ENCODE measurements around the gene NPFFR1. TPM values are rescaled to one million over a fixed set of nuclear protein-coding genes. Genes with fewer than 3 reads are reported as not detected.

NPFFR1 gene, protein sequence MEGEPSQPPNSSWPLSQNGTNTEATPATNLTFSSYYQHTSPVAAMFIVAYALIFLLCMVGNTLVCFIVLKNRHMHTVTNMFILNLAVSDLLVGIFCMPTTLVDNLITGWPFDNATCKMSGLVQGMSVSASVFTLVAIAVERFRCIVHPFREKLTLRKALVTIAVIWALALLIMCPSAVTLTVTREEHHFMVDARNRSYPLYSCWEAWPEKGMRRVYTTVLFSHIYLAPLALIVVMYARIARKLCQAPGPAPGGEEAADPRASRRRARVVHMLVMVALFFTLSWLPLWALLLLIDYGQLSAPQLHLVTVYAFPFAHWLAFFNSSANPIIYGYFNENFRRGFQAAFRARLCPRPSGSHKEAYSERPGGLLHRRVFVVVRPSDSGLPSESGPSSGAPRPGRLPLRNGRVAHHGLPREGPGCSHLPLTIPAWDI
- not detected in 2 replicates for total RNA-seq (2014; rRNA removed; shearing (Covaris generic))

DNA sequence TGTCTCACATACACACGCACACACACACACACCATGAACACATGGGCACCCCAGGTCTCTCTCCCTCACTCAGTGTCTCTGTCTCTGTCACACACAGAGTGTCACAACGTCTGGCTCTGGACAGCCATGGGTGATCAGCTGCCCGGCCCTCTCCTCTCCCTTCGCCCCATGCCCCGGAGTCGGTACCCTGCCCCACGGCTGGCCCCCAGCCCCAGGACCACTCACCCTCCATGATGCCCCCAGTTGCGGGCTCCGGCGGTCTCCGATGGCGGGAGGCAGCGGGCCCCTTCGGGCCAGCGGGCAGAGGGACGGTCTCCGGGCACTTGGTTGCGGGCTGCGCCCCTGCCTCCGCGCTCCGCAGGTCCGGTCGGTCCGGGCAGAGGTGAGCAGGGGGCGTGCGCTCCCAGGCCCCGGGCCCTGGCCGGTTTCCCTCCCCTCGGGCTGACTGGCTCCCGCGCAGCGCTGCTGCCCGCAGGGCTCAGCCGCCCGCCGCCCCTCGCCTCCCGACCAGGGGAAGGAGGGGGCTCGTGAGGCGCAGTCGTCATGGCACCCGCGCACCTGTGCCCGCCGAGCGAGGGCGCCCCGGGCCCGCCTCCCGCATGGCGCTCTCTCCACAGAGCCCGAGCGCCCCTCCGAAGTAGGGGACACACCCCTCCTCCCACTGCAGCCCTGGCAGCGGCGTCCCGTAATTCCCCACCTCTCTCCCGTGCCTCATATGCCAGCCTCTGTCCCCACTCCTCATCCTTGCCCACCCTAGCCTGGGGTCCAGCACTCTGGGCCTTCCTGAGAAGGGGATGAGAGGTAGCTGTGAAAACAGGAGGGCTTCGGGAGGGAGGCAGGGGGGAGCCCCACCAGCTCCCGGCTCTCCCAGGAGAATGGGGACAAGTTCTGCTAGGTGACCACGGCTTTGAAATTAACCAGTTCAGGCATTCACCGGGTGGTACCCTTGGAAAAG is at the start of gene NPFFR1:
TSS of gene NPFFR1 (minus strand) at position 560 of the 955 bp plus-strand sequence. CDS start at position 232, 328 bp downstream.
- no peak for DNase-seq (ENCODE audit: low read depth)

DNA sequence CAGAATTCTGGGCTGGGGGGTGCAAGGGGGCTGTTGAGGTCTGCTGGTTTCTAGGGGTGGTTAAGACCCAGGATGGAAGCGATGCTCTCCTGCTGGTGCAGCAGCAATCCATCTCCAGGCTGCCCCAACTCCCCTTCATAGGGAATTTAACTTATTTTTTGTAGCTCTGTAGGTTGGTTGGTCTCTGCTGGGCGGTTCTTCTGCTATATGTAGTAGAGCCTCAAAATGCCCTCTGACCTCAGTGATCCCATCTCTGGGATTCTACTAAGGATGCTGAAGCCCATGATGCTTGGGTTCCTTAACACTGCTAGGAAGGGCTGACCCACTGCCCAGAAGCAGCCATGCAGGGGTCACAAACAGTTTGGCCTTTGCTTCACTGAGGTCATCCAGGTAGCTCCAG is 49.5 kb upstream of the NPFFR1 start:
- no peak for DNase-seq (ENCODE audit: low read depth)

DNA sequence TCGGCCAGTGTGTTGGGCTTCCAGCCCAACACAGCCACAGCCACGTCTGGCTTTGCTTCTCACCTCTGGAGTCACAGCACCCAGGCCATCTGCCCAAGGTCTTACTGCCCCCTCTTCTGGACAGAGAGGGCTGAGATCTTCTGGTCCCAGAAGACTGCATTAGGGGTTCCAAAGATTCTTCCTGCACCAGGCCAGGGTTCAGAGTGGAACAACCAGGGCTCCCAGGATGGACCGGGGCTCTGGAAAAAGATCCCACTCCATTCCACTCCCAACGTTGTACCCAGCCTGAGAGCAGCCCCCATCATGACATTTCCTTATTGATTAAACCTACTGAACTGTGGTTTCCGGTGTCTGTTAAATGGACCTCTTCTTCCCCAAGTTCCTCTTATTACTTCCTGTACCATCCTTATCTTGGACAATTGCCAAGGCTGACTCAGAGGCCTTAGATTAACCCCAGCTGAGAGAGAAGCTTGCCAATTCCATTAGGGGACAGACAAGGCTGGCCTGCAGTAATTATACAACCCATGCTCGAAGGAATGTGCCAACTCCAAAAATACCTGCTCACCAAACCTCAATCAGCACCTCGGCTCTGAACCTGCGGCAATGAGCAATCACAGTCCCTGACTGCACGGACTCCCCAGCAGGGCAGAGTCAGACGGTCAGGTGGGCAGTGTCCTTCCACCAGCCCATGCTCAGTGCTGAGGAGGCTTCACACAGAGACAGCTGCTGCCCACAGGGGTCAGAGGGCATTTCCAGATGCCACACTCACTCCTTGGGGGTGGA is 47.9 kb upstream of the NPFFR1 start:
- peak; percentile 97 for DNase-seq (ENCODE audit: low read depth)

DNA sequence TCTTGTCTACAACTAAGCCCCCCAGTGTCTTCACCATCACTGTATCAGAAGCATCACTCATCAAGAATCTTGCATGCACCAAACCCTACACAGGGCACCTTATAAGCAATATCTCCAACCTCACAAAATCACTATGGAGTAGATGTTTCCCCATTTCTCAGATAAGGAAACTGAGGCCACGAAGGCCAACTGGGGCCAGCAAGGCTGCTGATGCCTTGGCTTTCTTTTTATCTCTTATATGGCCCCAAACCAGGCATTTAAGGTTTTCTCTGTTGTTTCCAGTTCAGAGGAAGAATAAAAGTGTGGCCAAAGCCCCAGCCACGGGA is 47.3 kb upstream of the NPFFR1 start:
- DNase-seq (ENCODE audit: low read depth) = no peak

DNA sequence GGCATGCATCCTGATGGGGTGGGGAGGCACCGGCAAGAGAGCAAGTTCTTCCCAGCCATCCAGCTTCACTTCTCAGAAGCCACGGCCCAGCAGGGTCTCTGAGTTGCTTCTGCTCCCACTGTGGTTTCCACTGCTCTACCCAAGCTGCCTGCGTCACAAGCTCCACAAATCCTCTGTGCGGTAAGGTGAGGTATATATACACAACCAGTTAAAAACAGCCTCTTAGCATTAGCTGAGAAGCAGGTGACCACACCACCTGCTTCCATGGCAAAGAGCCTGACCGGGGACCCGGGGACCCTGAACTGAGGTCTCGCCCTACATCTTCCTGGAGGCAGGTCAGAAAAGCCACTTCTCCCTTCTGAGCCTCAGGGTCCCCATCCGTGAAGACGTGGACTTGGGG is 46.9 kb upstream of the NPFFR1 start:
- DNase-seq (ENCODE audit: low read depth) = no peak

DNA sequence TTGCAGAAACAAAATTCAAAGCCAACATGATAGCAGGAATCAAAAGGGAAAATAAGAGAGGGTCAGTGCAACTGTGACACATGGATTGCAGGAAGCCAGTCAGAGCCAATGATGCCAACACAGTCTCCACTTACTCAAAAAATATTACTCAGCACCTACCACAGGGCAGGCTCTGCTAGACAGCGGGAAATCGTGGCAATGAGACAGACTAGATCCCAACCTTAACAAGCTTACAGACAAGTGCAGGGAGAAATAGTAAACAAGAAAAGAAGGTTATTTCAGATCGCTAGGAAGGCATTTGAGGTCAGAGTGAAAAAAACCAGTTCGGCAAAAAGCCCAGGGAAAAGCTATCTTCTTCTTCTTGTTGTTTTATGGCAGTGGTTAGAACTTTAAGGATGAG is 45.2 kb upstream of the NPFFR1 start:
- peak; percentile 42 for DNase-seq (ENCODE audit: low read depth)

DNA sequence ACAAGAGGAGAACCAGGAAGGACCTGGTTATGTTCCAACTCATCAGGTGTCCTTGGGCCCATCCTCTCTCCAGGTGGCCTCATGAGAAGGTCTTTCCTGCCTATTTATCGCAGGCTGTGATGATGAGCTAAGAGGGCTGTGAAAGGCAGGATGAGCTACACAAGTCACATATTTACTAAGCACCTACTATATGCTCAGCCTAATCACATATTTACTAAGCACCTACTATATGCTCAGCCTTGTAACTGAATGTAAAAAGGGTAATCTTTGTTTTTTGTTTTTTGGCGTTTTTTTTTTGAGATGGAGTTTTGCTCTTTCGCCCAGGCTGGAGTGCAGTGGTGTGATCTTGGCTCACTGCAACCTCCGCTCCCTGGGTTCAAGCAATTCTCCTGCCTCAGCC is 44.2 kb upstream of the NPFFR1 start:
- DNase-seq (ENCODE audit: low read depth) = no peak

DNA sequence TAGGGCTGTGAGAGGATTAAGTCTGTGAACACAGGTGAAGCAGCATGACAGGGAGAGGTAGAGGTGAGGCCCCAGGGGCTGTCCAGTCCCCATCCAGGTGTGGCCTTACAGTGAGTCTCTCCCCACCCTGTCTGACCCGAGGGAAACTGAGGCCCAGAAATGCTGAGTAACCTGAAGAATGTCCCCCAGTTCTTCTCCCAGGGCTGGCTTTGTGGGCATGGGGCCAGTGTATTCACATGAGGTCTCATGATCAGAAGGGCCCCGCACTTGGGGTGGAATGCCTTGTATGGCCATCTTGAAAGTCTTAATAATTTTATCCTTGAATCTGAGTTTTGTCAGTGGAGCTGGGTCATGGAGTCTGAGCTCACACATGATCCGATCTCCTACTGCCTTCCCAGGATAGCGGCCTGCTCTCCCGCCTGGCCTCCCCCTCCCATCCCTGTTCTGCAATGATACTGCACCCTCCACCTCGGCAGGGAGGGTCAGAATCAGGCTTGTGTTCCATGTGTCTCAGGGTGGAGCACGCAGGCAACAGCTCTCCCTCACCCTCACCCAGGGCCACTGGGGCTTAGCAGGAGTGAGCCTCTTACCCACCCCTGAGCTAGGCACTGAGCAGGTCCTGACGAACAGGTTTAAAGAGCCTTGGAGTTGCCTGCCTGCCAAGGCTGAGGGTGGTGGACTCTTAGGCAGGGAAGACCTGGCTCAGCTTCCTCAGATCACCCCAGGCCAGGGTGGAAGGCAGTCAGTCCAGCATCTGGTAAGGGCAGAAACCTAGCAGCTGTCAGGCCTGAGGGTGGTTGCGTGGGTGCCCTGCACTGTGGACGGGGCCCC is 41.4 kb upstream of the NPFFR1 start:
- DNase-seq (ENCODE audit: low read depth) = peak; percentile 24

DNA sequence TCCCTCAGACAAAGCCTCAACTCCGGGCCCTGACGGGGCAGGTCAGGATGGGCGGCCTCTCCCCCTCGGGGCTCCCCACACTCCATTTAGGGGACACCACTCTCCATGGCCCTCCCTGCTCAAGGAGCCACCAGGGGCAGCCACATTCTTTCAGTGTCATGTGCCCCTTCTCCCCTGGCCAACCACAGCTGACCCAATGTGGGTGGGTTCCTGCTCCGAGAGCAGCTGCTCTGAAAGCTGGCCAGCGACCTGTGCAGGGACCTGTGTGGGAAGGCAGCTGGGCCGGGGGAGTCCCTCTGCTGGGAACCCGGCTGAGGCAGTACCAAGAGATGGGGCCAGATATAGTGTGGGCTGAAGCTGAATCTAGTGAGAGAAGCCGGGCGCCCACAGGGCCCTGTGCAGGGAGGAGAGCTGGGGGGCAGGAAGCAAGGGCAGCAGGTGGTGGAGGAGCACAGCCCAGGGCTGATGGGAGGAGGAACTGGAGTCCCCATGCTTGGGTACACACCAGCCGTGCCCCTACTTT is 40.6 kb upstream of the NPFFR1 start:
- DNase-seq (ENCODE audit: low read depth) = no peak

DNA sequence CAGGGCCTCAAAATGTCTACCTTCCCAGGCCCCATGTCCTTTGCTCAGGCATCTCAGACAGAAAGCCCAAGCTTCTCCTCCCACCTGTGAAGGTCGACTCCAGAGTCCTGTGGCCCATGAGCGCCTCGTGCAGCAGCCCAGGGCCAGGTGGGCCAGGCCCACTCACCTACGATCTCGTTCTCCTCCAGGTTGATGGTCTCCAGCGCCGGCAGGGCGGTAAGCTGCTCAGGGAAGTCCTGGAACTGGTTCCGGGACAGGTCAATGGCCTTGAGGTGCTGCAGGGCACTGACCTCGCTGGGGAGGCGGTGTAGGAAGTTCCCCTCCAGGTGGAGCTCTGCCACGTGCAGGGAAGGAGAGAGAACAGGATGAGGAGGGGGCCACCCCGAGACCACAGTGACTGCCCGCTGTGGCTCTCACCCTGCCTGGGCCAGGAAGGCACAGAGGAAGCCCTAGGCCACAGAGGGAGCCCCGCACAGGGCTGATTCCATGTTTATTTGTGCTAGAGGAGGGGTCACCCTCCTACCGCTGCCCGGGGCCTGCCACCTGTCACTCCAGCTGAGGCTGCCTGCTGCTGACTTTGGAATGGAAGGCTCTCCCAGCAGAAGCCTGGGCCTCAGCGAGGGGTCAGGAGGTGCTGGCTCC is 40.0 kb upstream of the NPFFR1 start:
- no peak for DNase-seq (ENCODE audit: low read depth)

DNA sequence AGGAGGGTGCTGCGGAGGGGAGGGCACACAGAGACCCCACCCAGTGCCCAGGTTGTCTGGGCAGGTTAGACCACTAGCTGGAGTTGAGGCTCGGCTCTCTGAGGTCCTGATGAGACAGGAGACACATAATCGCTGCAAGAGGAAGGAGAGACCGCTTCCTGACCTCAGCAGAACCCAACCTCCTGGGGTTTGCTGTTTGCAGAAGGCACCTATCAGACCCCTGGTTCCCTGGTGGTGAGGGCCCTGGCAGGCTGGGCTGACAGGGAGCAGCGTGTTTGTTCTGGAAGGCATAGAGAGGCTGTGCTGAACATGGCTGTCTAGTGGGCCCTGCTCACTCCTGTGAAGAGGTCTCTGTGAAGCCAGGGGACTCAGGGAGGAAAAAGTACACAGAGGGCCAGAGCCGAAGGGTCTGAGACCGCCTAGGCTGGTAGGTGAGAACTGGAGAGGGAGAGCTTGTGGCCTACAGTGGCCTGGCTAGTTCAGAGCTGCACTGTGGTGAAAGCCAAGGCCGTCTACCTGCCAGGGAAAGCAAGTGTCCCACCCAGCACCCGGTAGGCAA is 39.4 kb upstream of the NPFFR1 start:
- DNase-seq (ENCODE audit: low read depth) = no peak

DNA sequence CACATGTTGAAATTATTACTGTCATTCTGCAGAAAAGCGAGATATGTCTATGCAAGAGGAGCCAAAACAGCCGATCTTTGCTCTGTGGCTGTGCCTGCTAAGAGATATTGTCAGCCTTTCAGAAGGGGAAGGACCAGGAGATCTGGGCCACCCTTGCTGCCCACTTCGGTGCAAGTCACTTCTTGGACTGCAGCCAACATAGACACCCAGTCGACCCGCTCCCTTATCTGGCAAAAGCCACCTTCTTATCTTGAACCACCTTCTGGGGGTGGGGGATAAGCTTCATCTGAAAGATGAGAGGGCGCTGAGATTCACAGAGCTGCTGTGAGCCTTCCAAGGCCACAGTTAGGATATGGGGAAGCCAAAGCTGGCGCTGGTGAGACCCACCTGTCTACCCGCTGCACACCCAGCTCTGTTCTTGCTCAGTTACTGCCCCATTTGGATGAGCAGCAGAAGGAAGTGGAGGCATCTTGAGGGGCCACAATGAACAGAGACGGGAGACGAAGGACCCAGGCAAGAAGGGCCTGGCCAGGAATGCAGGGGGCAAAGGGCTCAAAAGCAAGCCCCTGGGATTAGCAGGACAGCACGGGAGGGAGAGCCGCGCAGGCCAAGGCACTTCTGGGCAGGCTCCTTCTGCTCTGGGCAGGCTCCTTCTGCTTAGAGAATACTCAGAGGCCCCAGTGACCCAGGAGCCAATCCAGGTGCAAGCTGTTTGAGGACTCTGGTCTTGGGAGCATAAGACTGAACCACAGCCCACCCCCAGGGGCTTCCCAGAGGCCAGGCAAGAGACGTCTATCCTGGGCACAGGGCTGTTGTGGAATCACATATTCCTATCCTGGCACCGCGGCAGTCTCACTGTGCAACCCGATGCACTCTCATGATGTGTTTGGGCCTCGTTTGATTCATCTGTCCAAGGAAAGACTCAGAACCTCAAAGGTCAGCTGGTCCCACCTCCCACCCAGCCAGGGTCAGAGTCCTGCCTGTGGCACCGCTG is 38.4 kb upstream of the NPFFR1 start:
- no peak for DNase-seq (ENCODE audit: low read depth)

DNA sequence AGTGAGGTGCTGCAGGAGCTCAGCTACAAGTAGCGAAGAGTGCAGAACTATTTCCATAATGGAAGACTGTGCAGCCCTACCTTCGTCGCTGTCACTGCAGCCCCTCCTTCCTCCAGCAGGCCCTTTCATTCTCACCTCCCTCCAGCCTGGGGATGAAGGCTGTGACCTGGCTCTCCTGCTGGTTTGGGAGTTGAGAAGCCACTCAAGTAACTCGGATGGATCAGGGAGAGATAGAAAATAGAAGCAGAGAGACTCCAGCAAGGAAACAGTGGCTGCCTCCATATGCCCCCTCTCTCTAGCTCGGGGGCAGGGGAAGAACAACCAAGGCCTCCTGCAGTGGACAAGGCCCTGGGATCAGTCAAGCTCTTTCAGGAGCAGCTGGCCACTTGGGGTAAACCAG is 37.4 kb upstream of the NPFFR1 start:
- DNase-seq (ENCODE audit: low read depth) = no peak

DNA sequence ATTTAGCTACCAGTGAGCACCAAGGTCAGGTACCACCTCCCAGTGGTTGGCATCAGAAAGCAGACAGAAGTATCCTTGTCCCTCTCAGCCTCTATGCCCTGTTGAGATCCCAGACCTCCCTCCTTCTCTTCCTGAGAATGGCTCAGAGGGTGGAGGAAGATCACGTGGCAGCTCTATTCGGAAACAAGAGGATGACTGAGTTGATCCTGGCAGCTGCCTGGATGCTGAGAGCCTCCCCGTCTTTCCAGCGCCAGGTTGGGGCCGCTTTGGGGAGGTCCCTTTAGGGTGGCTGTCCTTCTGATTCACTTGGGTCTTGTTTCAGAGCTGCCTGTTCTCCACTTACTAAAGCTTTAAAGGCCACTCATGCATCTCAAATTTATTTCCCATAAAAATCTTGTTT is 36.9 kb upstream of the NPFFR1 start:
- DNase-seq (ENCODE audit: low read depth) = no peak

DNA sequence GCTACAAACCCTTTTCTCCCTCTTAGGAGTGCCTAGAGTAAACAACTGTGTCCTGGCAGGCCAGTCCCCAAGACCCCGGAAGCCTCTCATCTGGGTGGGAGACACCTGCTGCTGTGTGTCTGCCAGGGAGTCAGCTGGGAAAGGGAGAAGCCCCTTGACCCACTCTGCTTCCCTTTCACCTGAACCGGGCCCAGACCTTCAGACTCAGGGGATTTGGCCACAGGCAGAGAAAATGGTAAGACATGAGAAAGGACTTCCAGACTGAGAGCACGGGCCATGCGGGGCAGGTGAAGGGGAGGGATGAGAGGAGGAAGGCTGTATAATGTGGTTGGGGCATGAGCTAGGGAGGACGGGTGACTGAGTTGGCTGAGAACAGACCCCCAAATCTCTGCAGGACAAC is 36.0 kb upstream of the NPFFR1 start:
- DNase-seq (ENCODE audit: low read depth) = no peak

DNA sequence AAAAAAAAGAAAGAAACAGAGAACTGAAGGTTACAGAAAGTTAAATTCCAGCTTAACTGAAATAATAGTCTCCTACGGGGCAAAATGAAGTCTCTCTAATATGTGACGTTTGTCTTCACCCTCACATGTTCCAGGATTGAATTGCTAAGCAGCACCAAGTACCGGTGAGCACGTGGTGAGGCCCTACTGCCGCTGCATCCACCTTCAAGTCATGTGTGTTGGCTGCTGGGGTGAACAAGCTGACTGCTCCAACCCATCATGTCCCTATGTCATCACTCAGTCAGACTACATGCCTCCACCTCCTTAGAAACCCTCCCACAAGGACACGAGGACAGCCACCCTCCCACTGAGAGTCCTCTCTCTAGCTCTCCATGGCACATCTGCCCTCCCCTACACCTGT is 35.4 kb upstream of the NPFFR1 start:
- DNase-seq (ENCODE audit: low read depth) = no peak

DNA sequence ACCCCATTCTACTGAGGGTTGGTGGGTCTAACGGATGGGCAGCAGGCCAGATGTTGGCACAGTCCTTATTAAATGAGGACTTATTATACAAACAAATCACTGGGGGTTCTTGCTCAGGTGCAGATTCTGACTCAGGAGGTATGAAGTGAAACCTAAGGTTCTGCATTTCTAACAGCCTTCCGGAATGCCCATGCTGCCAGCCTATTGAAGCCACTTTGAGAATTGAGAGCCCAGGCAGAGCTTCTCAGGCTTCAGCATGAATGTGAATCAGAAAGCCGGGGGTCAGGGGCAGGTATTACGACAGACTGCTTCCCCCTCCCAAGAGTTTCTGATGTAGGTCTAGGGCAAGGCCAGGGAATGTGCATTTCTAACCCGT is 34.1 kb upstream of the NPFFR1 start:
- no peak for DNase-seq (ENCODE audit: low read depth)

DNA sequence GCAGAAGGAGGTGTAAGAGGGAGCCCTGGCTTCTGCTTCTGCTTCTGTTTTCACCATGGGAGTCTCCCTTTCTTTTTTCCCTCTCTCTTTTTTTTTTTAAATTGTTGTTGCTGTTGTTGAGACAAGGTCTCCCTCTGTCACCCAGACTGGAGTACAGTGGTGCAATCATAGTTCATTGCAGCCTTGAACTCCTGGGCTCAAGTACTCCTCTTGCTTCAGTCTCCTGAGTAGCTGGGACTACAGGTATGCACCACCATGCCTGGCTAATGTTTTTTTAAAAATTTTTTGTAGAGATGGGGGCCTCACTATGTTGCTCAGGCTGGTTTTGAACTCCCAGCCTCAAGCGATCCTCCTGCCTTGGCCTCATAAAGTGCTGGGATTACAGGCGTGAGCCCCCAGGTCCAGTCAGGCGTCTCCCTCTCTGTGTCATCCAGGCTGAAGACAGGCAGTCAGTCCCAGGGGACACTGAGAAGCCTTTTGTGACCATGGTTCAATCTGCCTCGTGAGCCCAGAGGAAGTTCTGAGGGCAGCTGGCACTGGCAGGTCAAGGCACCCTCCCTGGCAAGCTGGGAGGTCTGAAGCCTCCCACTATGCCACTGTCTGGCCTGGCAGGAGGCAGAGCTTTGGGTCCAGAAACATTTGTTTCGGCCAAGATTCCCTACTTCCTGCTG is 33.6 kb upstream of the NPFFR1 start:
- DNase-seq (ENCODE audit: low read depth) = no peak

All from RPMI7951 (cell line).